Suprapubic skin (tissue), 3 donors: ENCODE results near the gene KYAT1.

Experiments
- EP300 ChIP-seq: sonication (generic); formaldehyde crosslinking; IDR thresholded peaks from one replicate; pipeline ENCODE4 v1.6.1; 2017; ENCODE audit warnings: antibody characterized with exemption
- POLR2A ChIP-seq, 2 donors: fragments of 450-650 bp; IDR thresholded peaks; one replicate each; pipeline ENCODE4 v1.6.1; 2017; ENCODE audit warnings: antibody characterized with exemption in 2 of 2, mild to moderate bottlenecking in 2 of 2, moderate library complexity in 2 of 2
- TF ChIP-seq, protein P1 (sequence below), 2 donors: fragments of 200-600 bp in 1 of 2; fragments of 450-650 bp in 1 of 2; sonication (generic) in 1 of 2; IDR thresholded peaks; one replicate each; pipeline ENCODE4 v1.5.1; 2016 to 2019; ENCODE audit warnings: antibody characterized with exemption in 2 of 2, mild to moderate bottlenecking in 1 of 2, moderate library complexity in 1 of 2

DNA sequence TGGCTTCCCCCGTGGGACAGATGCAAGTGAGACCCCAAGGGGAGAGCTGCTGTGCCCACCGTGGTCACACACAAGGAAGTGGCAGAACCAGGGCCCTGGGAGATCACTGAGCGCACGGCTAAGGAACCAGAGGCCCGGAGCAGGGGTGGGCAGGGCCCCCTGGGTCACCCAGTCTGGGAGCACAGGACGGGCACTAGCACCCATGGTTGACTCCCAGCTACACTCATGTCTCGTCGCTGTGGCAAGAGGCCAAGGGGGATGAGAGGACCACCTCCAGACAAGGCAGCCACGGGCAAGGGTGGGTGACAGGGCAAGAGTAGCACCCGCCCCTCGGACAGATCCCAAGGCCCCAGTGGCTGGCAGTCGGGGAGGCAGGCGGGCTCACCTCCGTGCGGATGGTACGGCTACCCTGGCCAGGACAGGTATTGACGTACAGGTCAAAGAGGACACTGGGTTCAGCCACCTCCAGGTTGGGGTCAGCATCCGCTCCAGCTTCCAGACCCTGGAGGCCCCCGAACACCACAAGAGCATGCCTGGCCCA is 58.3 kb downstream of the KYAT1 start:
- TF ChIP-seq POLR2A (IDR thresholded peaks at IDR 0.05) (no peak), EP300 (no peak)
- TF ChIP-seq, protein P1, sequence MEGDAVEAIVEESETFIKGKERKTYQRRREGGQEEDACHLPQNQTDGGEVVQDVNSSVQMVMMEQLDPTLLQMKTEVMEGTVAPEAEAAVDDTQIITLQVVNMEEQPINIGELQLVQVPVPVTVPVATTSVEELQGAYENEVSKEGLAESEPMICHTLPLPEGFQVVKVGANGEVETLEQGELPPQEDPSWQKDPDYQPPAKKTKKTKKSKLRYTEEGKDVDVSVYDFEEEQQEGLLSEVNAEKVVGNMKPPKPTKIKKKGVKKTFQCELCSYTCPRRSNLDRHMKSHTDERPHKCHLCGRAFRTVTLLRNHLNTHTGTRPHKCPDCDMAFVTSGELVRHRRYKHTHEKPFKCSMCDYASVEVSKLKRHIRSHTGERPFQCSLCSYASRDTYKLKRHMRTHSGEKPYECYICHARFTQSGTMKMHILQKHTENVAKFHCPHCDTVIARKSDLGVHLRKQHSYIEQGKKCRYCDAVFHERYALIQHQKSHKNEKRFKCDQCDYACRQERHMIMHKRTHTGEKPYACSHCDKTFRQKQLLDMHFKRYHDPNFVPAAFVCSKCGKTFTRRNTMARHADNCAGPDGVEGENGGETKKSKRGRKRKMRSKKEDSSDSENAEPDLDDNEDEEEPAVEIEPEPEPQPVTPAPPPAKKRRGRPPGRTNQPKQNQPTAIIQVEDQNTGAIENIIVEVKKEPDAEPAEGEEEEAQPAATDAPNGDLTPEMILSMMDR (IDR thresholded peaks at IDR 0.05), result no peak
